ENCODE results near the gene COL2A1. TPM values are rescaled to one million over a fixed set of nuclear protein-coding genes. Genes with fewer than 3 reads are reported as not detected.

COL2A1 gene
- total RNA-seq, 1 donor from 2014 or later = not detected

DNA sequence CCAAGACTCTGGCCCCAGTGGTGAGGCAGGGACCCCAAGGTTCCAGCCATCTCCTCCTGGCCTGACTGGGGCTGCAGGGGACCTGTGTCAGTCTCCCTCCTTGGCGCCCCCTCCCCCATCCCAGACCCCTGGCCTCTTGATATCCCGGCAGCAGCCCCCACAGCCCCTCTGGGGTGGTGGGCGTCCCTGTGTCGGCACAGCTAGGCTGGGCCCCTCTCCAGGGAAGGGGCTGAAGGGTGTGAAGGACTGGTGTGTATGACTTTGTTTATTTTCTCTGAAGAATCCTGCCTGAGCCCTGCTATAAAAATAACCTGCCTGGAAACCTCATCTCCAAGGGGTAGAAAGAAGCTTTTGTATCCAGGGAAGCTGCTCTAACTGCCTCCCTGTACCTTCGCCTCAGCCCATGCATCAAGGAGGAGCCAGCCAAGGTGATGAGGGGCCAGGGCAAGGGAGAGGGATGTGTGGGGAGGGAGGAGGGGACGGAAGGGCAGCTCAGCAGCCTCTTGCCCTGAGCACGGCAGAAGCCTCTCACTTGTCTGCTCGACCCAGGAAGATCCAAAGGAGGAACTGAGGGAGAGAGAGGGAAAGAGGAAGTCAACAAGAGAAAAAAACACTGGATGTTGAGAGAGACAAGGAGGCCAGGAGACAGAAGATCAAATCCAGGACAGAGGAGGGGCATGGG is 25.4 kb upstream of the COL2A1 start:
- Histone ChIP-seq H3K27ac (replicated peaks) (no peak overlapping the region), H3K4me1 (peaks cover 21% of the 10 kb centered on the region), H3K4me3 (no peak overlapping the region), H3K9me3 (replicated peaks) (no peaks in the 10 kb centered on the region), H3K27me3 (ENCODE audit: low read depth) (peaks cover 7% of the 10 kb centered on the region), H3K36me3 (no peaks in the 10 kb centered on the region)
- TF ChIP-seq, protein P1, sequence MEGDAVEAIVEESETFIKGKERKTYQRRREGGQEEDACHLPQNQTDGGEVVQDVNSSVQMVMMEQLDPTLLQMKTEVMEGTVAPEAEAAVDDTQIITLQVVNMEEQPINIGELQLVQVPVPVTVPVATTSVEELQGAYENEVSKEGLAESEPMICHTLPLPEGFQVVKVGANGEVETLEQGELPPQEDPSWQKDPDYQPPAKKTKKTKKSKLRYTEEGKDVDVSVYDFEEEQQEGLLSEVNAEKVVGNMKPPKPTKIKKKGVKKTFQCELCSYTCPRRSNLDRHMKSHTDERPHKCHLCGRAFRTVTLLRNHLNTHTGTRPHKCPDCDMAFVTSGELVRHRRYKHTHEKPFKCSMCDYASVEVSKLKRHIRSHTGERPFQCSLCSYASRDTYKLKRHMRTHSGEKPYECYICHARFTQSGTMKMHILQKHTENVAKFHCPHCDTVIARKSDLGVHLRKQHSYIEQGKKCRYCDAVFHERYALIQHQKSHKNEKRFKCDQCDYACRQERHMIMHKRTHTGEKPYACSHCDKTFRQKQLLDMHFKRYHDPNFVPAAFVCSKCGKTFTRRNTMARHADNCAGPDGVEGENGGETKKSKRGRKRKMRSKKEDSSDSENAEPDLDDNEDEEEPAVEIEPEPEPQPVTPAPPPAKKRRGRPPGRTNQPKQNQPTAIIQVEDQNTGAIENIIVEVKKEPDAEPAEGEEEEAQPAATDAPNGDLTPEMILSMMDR (IDR thresholded peaks at IDR 0.05; ENCODE audit: borderline replicate concordance) = no peak
- no peak for DNase-seq
- intact Hi-C loops (cut with micrococcal nuclease) = no loop called here

DNA sequence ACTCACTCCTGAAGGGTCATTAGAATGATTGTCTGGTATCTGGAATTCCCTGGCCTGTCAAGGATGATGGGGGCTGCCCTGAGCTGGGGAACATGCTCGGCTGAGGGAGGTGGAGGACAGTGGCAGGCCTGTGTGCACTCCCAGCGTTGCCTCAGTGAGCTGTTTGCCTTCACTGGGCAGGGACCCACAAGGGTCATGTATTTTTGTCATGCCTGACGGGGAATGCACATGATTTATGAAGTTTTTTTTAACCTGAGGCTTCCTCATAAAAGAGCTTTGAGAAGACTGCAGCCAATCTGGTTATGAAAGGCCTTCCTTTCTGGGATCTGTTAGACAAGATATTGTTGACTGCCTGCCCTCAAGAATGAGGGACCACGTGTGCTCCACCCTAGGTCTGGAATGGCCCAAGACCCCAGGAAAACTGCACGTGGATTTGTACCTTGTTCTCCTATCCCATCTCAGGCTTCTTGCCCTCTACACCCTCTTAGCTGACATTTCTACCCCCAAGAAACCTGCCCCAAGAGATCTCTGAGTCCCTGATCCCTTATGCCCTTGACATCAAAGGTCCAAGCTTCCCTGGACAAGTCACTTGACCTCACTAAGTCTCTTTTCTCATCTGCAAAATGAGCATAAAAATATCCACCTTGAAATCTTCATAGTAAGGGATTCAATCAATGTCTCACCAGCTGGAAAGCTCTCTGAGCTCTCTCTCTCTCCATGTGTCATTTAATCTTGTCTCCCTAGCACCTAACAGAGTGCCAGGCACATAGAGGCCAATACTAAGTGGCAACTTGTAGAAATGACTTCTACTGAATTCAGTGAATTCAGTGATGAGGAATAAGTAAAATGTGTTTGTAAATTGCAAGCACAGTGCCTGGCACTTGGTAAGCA is 24.5 kb upstream of the COL2A1 start:
- H3K27me3 ChIP-seq (ENCODE audit: low read depth) = peaks cover 7% of the 10 kb centered on the region
- no peaks in the 10 kb centered on the region for H3K9me3 ChIP-seq (replicated peaks)
- peaks cover 21% of the 10 kb centered on the region for H3K4me1 ChIP-seq
- H3K27ac ChIP-seq (replicated peaks) = no peak overlapping the region
- intact Hi-C loops (cut with micrococcal nuclease) = no loop called here
- DNase-seq = no peak
- H3K36me3 ChIP-seq = no peaks in the 10 kb centered on the region
- TF ChIP-seq, protein P1 (IDR thresholded peaks at IDR 0.05; ENCODE audit: borderline replicate concordance) = no peak
- H3K4me3 ChIP-seq = no peak overlapping the region

DNA sequence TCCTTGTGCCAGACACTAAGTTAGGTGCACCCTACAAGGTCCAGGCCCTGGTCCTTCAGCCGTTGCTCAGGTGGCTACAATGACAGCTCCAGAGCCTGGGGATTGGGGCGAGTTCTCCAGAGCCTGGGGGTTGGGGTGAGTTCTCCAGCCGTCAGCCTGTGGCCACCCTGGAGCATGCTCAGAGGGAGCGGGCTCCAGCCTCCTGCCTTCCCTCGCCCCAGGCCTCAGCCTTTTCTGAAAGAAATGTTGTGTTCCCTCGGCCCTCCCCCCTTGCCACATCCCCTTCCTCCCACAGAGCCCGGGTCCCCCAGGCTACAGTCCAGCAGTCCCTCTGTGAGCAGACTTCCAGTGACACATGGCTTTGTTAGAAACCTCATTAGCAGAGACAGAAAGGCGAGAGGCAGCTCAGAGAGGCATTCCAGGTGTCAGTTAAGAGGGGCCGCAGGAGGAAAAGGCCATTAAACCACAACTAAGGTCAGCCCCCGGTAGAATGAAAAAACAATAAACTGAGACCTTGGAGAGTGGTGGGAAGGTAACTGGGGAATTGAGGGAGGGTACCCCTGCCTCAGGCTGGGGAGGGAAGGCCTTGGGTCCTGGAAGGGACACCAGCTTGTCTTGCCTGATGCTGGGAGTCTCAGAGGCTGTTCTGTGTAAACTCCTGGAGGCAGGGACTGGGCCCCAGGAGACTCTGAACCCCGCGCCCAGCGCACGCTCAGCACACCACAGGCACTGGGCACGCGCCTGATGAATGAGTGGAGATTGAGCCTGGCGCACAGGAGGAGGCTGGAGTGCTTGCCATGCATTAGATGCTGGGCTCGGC is 23.1 kb upstream of the COL2A1 start:
- no peak overlapping the region for H3K4me3 ChIP-seq
- no peaks in the 10 kb centered on the region for H3K9me3 ChIP-seq (replicated peaks)
- intact Hi-C loops (cut with micrococcal nuclease) = no loop called here
- no peak overlapping the region for H3K27ac ChIP-seq (replicated peaks)
- TF ChIP-seq, protein P1 (IDR thresholded peaks at IDR 0.05; ENCODE audit: borderline replicate concordance) = no peak
- DNase-seq = no peak
- H3K27me3 ChIP-seq (ENCODE audit: low read depth) = peaks cover 15% of the 10 kb centered on the region
- H3K36me3 ChIP-seq = no peaks in the 10 kb centered on the region
- H3K4me1 ChIP-seq = peaks cover 31% of the 10 kb centered on the region

DNA sequence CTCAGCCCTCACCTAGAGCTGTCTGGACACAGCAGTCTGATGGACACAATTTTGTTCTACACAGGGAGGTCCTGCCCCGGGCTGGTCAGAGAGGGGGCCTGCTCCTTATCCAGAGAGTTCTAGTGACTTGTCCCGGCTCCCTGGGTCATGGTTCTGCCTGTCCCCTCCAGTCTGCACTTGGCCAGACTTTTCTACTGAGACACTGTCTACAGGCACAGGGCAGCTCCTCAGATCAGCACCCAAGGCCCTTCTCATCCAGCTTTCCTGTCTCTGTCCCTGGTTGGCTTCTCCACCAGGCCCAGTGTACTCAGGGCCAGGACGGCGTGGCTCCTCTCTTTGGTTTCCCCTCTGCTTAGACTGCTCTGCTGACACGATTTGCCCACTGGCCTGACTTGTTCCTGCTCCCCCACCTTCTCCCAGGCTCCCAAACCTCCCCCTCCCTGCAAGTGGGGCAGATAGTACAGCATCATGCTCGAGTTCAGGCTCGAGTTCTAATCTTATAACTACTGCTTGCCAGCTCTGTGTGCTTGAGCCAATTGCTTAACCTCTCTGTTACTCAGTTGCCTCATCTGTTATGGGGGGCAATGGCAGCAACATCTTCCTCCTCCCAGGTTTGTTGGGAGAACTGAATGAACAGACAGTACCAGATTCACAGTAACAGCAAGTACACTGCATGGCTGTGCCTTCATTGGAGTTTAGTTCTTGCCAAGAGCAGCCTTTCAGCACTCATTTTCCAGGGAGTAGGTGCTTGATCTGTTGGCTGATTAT is 22.0 kb upstream of the COL2A1 start:
- peaks cover 23% of the 10 kb centered on the region for H3K27me3 ChIP-seq (ENCODE audit: low read depth)
- peaks cover 42% of the 10 kb centered on the region for H3K4me1 ChIP-seq
- TF ChIP-seq, protein P1 (IDR thresholded peaks at IDR 0.05; ENCODE audit: borderline replicate concordance) = no peak
- H3K27ac ChIP-seq (replicated peaks) = no peak overlapping the region
- H3K4me3 ChIP-seq = no peak overlapping the region
- H3K36me3 ChIP-seq = no peaks in the 10 kb centered on the region
- DNase-seq = no peak
- intact Hi-C loops (cut with micrococcal nuclease) = no loop called here
- H3K9me3 ChIP-seq (replicated peaks) = no peaks in the 10 kb centered on the region

DNA sequence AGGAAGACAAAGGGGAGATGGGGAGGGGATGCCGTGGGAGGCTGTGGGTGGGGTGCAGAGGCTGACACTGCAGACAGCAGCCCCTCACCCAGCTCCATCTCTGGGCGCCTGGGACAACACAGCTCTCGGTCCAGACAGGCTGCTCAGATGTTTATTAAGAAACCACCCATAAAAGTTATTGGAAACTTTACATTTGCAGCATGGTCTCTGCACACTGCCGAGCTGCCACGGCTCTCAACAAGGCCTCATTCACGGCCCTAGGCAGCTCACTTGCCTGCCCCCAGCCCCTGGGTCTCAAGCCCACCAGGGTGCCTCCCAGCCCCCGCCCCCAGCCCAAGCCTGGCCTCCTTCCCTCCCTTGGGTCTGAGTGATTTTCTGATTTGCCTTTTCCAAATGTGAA is 21.0 kb upstream of the COL2A1 start:
- no peaks in the 10 kb centered on the region for H3K36me3 ChIP-seq
- TF ChIP-seq, protein P1 (IDR thresholded peaks at IDR 0.05; ENCODE audit: borderline replicate concordance) = no peak
- intact Hi-C loops (cut with micrococcal nuclease) = no loop called here
- H3K9me3 ChIP-seq (replicated peaks) = no peaks in the 10 kb centered on the region
- H3K4me1 ChIP-seq = peaks cover 40% of the 10 kb centered on the region
- H3K27me3 ChIP-seq (ENCODE audit: low read depth) = peaks cover 23% of the 10 kb centered on the region
- no peak for DNase-seq
- no peak overlapping the region for H3K27ac ChIP-seq (replicated peaks)
- H3K4me3 ChIP-seq = no peak overlapping the region

Measured in left ventricle myocardium inferior (tissue), 1 donor.